K562 (cell line): ENCODE measurements around the gene GABARAPL1. TPM values are rescaled to one million over a fixed set of nuclear protein-coding genes. Genes with fewer than 3 reads are reported as not detected.
"Not testable (repeated sequence)": the region's sequence is repeated elsewhere in the genome, so short reads cannot be mapped to it uniquely, and the experiment has no call there.

ENCODE experiments used
- ATAC-seq: fragments of 200-7000 bp; cut with Tn5 transposase; 3 replicates; pipeline ENCODE4 v1.9.1; 2020; ENCODE audit warnings: moderate library complexity
- BruUV-seq: library from RNA; stranded (reverse); fragments of 400-500 nt; replicated peaks from 2 replicates; lab custom pipeline; 2021; lab: Mats Ljungman, UMichigan
- CTCF ChIA-PET: fragments of 300-600 bp; formaldehyde crosslinking; extraction: SDS; loops from one replicate; lab custom pipeline; 2021; ENCODE audit warnings: low intra/inter-chr PET ratio; lab: Yijun Ruan, JAX
- POLR2A ChIA-PET: fragments of 300-600, 350-650 bp; sonication (Branson Sonifier 250); formaldehyde crosslinking; extraction: SDS; loops from one replicate; lab custom pipeline; 2021; ENCODE audit warnings: antibody characterized with exemption, inconsistent platforms; lab: Yijun Ruan, JAX
- DNase-seq, 4 experiments: peaks; one replicate each; pipeline versions ENCODE4 v3.0.0 to v3.0.0-alpha.2; 2011 to 2018; ENCODE audit warnings: low spot score in 3 of 4, mixed read lengths in 3 of 4; ENCODE audit errors: extremely low read depth in 1 of 4
- FAIRE-seq: peaks from 2 replicates; lab custom pipeline; 2011; peaks lifted over from hg19 to GRCh38; lab: Jason Lieb, UNC
- H2AFZ ChIP-seq: 2 replicates; pipeline ENCODE4 v1.6.0; 2011; ENCODE audit warnings: low read depth, low read length, control low read depth, inconsistent platforms
- H3K27ac ChIP-seq: fragments of 200-600 bp; 3 replicates; pipeline ENCODE4 v1.8.0; 2011; ENCODE audit warnings: low read depth, mild to moderate bottlenecking, control low read depth, inconsistent platforms, low read length, moderate library complexity, mixed read lengths; ENCODE audit errors: extremely low read depth
- H3K27me3 ChIP-seq, 2 experiments: fragments of 300-600 bp in 1 of 2; 2 replicates in 1 of 2; 3 replicates in 1 of 2; pipeline versions ENCODE4 v1.6.0 to v1.8.0; 2011; ENCODE audit warnings: inconsistent platforms in 2 of 2, low read length in 2 of 2, mild to moderate bottlenecking in 1 of 2, mixed read lengths in 1 of 2, moderate library complexity in 1 of 2; ENCODE audit not compliant: control insufficient read depth in 2 of 2, insufficient read depth in 2 of 2
- H3K36me3 ChIP-seq: fragments of 300-600 bp; 3 replicates; pipeline ENCODE4 v1.8.0; 2011; ENCODE audit warnings: mild to moderate bottlenecking, low read length, inconsistent platforms; ENCODE audit not compliant: control insufficient read depth, insufficient read depth
- H3K4me1 ChIP-seq, 2 experiments: fragments of 200-600 bp in 1 of 2; replicated peaks in 1 of 2; 2 replicates in 1 of 2; 3 replicates in 1 of 2; pipeline versions ENCODE4 v1.5.1 to v1.8.0; 2011; ENCODE audit warnings: inconsistent platforms in 2 of 2, low read length in 2 of 2, mild to moderate bottlenecking in 1 of 2, mixed read lengths in 1 of 2, moderate library complexity in 1 of 2; ENCODE audit not compliant: control insufficient read depth in 2 of 2, insufficient read depth in 2 of 2
- H3K4me2 ChIP-seq: 2 replicates; pipeline ENCODE4 v1.6.1; 2011; ENCODE audit warnings: low read length, control low read depth, inconsistent platforms, mixed read lengths; ENCODE audit not compliant: insufficient read depth
- H3K4me3 ChIP-seq: fragments of 200-600 bp; sonication (generic), shearing (Covaris generic); 2 replicates; pipeline ENCODE4 v1.5.1; 2016; ENCODE audit warnings: control low read depth, inconsistent platforms
- H3K79me2 ChIP-seq: fragments of 200-600 bp; 3 replicates; pipeline ENCODE4 v1.8.0; 2011; ENCODE audit warnings: low read length, inconsistent platforms; ENCODE audit not compliant: control insufficient read depth, insufficient read depth
- H3K9ac ChIP-seq, 2 experiments: 2 replicates each; pipeline versions ENCODE4 v1.6.0 to v1.6.1; 2011; ENCODE audit warnings: low read depth in 2 of 2, low read length in 2 of 2, control low read depth in 1 of 2, inconsistent platforms in 1 of 2, mild to moderate bottlenecking in 1 of 2, mixed read lengths in 1 of 2; ENCODE audit not compliant: insufficient read depth in 1 of 2
- H3K9me1 ChIP-seq: one replicate; pipeline ENCODE4 v1.6.0; 2011; ENCODE audit warnings: inconsistent platforms, mild to moderate bottlenecking, low read length, moderate library complexity; ENCODE audit not compliant: control insufficient read depth, insufficient read depth
- H3K9me3 ChIP-seq: replicated peaks from 2 replicates; pipeline ENCODE4 v1.5.1; 2011; ENCODE audit warnings: low read depth, low read length, inconsistent platforms; ENCODE audit not compliant: control insufficient read depth, insufficient read depth
- H4K20me1 ChIP-seq: replicated peaks from 2 replicates; pipeline ENCODE4 v1.6.1; 2011; ENCODE audit warnings: low read length, inconsistent platforms, mixed read lengths; ENCODE audit not compliant: control insufficient read depth, insufficient read depth
- C11orf30 ChIP-seq: fragments of 450-650 bp; IDR thresholded peaks from 2 replicates; pipeline ENCODE4 v1.6.1; 2016; ENCODE audit warnings: low read depth, mild to moderate bottlenecking
- GTF2B ChIP-seq: IDR thresholded peaks from 2 replicates; pipeline ENCODE4 v1.6.1; 2011; ENCODE audit not compliant: insufficient read length; ENCODE audit errors: extremely low read depth
- MAFG ChIP-seq: fragments of 450-650 bp; conservative IDR thresholded peaks from 2 replicates; pipeline ENCODE4 v1.6.1; 2016; ENCODE audit warnings: missing genetic modification characterization, missing compliant biosample characterization
- NELFE ChIP-seq: IDR thresholded peaks from 2 replicates; pipeline ENCODE4 v1.6.1; 2011; ENCODE audit warnings: mild to moderate bottlenecking; ENCODE audit not compliant: insufficient read depth, insufficient read length
- USF2 ChIP-seq: sonication (generic); formaldehyde crosslinking; IDR thresholded peaks from 2 replicates; pipeline ENCODE4 v1.5.0; 2020; ENCODE audit warnings: missing genetic modification reagents
- ZNF316 ChIP-seq: fragments of 450-650 bp; IDR thresholded peaks from 2 replicates; pipeline ENCODE4 v1.6.1; 2016
- WGBS: fragments of 100-300 bp; shearing (Covaris generic); methylation state at CpG from one replicate; pipeline ENCODE4 v1.1.6; 2016; ENCODE audit warnings: low coverage, mixed read lengths; ENCODE audit not compliant: insufficient coverage; ENCODE audit errors: missing lambda C conversion rate; 5-methylcytosine and 5-hydroxymethylcytosine counted together
- in situ Hi-C: fragments of 300-500 bp; cut with MboI; formaldehyde crosslinking; loops from 4 replicates; pipeline ENCODE4 v1.15.0; 2018; ENCODE audit warnings: inconsistent platforms, mixed read lengths
- intact Hi-C: fragments of 100-400 bp; cut with micrococcal nuclease; formaldehyde crosslinking; loops from 2 replicates; pipeline ENCODE4 v1.14.2; 2022
- polyA plus RNA-seq, 8 experiments: library from polyadenylated mRNA; depleted of rRNA in 4 of 8; stranded (reverse) in 5 of 8; unstranded in 3 of 8; fragments of >200 nt; fragmentation: Nextera tagmentation in 2 of 8; fragmentation: Illumina TruSeq in 1 of 8; extraction: Ambion mirVana in 2 of 8; extraction: Trizol in 1 of 8; gene quantifications; 2 replicates each; pipeline versions ENCODE4 v1.2.1 to v1.2.3, GENCODE V29; 2011 to 2014; ENCODE audit warnings: inconsistent platforms in 1 of 8, missing spikeins in 1 of 8
- total RNA-seq, 7 experiments: library from RNA; depleted of rRNA in 6 of 7; stranded (reverse); fragments of >200 nt in 6 of 7; fragmentation: Illumina TruSeq in 2 of 7; extraction: Trizol in 2 of 7; gene quantifications; 2 replicates each; pipeline versions ENCODE4 v1.2.1 to v1.2.3, GENCODE V29; 2011 to 2021; ENCODE audit warnings: low replicate concordance in 1 of 7

GABARAPL1 gene
- total and polyA plus RNA-seq, 9 of the 15 experiments (the other 6 are each of a cell fraction or from before 2014, with no cell fraction given), result 2.3 to 15.9 (median 11.3) TPM

GRCh38 chr12:10223208-10223607 lies 10.5 kb downstream of the GABARAPL1 start:
- Histone ChIP-seq H3K4me2 (no peak overlapping the region), H3K36me3 (peaks cover 8% of the 10 kb centered on the region; the same call in 2 of the 3 replicates), H3K9ac (no peak overlapping the region), H3K27me3 (no peaks in the 10 kb centered on the region), H3K9me3 (no peaks in the 10 kb centered on the region), H3K79me2 (no peaks in the 10 kb centered on the region), H3K9me1 (no peaks in the 10 kb centered on the region), H3K27ac (no peak overlapping the region), H2AFZ (no peak overlapping the region), H3K4me3 (no peak overlapping the region), H4K20me1 (no peaks in the 10 kb centered on the region), H3K4me1 (no peaks in the 10 kb centered on the region)
- no peak for DNase-seq
- intact Hi-C loops (no loop called here), in situ Hi-C loops (no loop called here)
- BruUV-seq, result no TSS peak
- no peak for FAIRE-seq
- CTCF ChIA-PET, result no interaction called here
- 51% methylated on average over 4 of the region's 5 CpGs for WGBS
- TF ChIP-seq NELFE (no peak), MAFG (tag) (peak; percentile 15; the same call in 1 of the 2 replicates), ZNF316 (peak; percentile 41), GTF2B (no peak), C11orf30 (peak; percentile 11; the same call in 1 of the 2 replicates), USF2 (CRISPR knock-in tag) (no peak)
- no peak for ATAC-seq
- POLR2A ChIA-PET, result interaction anchor here (0.7 to 2.3 kb wide), 2 partner anchors 9 to 10 kb away, joined by 3 to 6 read pairs; partner anchors contain the start of gene GABARAPL1

- H3K9ac ChIP-seq, CTCF ChIA-PET: not testable (repeated sequence)
Measured at GRCh38 chr12:10225426-10225825, 12.7 kb downstream of the GABARAPL1 start.

More at GRCh38 chr12:10225426-10225825, 12.7 kb downstream of the GABARAPL1 start:
- H2AFZ ChIP-seq, H3K79me2 ChIP-seq, ATAC-seq, H3K36me3 ChIP-seq, intact Hi-C loops, H3K9me3 ChIP-seq, H3K4me3 ChIP-seq, H3K27me3 ChIP-seq, DNase-seq, H3K4me1 ChIP-seq, H3K4me2 ChIP-seq, H4K20me1 ChIP-seq, H3K9me1 ChIP-seq, FAIRE-seq, BruUV-seq, H3K27ac ChIP-seq: not testable (repeated sequence)
- in situ Hi-C loops, result loop anchor here (25.0 kb wide), 1 partner anchor 987 kb away; no protein-coding TSS in a partner anchor
- POLR2A ChIA-PET, result interaction anchor here (1.2 kb wide), 1 partner anchor 13 kb away, joined by 3 read pairs; the partner anchor contains the start of gene GABARAPL1
- 62% methylated on average over 12 of the region's 26 CpGs for WGBS
